Measurements from ENCODE around the gene SCNM1.

Gene SCNM1

DNA sequence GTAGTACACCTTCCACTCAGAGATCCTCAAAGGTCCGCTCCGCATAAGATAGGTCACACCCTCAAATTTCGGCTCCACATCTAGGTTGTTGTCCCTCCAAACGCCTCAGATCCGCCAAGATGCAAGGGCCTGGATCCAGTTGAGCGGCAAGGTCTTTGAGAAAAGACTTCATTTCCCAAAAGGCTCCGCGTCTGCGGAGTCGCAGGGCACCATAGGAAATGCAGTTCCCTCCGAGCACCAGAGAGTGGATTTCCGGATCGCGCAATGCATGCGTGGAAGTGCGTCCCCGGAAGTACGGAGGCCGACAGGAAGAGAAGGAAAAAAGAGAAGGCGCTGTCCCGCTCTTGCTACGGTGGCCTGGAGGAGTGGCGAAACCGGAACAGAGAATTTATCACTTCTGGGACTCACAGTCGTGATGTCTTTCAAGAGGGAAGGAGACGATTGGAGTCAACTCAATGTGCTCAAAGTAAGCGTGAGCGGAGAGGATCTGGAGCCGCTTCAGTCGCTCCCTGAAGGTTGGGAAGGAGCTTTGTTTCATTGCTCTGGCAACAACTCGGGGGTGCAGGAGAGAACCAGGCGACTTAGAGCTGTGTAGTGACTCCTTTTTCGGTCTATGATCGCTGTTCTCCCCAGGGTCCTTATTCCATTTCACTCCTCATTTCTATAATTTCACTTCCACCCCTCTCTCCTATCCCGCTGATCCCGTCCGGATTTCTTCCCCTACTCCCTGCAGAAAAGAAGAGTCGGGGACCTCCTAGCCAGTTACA lies at the start of gene SCNM1, which contains the start of gene LYSMD1:
Gene SCNM1, plus strand, starts transcription at position 407 of the 767 bp plus-strand sequence. Its CDS starts 9 bp downstream, at position 416.
Gene LYSMD1, minus strand, starts transcription at position 165 of the 767 bp plus-strand sequence. CDS start 644 bp downstream, outside the sequence.
- peak; percentile 85 for DNase-seq

DNA sequence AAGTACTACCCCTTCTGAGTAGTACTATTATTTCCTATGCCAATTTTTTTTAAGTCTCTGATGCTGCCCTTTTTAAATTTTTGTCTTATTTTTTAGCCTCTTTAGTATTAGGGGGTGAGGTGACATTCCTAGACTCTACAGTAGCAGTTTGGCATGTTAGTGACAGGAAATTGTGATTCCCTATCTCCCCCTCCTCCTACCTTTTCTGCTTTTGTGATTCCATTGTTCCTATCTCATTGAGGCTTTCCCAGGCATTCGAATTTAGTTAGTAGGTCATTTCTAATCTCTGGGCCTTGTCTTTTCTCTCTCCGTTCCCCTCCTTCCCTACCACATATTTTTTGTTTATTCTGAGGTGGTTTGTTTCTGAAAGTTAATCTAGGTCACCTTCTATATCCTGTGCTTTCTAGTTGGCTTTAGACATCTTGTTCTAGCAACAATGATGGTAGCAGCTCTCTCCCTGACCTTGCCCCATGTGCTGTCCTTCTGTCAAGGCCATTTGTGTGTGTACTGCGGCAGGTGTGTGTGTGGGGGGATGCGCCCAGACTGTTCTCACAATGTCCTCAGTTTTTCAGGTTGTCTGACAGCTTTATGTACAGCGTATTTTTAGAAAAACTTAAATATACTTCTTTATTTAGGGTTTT lies 41.1 kb upstream of the SCNM1 start:
- no peak for DNase-seq

GRCh38 chr1:151128800-151129199 lies 37.1 kb upstream of the SCNM1 start:
- no peak for DNase-seq

GRCh38 chr1:151130987-151131586 lies 34.9 kb upstream of the SCNM1 start:
- peak; percentile 22 for DNase-seq

- no peak for DNase-seq
Observed at GRCh38 chr1:151131701-151132334, 34.1 kb upstream of the SCNM1 start.

DNA sequence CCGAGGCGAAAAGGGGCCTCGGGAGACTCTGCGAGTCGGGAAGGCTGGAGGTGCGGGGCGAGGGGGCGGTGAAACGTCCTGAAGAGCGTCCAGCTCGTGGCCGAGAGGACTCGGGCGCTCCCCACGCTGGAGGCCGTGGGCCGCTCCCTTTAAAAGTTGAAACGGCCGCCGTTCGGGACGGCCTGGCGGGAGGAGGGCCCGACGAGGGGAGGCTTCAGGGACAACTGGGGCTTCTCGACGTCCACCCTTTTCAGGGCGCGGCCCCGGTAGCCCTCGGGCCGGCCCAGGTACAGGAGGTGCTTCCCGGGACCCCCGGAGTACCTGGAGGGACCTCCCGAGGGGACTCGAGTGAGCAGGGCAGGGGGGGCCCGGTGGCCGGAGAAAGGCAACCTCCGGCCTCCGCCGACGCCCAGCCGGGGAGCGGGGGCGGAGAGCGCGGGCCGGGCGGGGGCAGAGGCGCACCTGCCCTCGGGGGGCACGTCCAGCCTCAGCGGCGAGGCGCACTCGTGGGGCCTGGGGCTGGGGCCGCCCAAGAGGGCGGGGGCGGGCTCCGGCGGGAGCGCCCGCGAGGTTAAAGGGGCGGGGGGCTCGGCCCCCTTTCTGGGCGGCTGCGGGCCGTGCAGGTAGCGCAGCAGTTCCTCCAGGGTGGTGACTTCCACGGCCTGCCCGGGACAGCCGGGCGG lies 33.5 kb upstream of the SCNM1 start:
- DNase-seq, result no peak

DNA sequence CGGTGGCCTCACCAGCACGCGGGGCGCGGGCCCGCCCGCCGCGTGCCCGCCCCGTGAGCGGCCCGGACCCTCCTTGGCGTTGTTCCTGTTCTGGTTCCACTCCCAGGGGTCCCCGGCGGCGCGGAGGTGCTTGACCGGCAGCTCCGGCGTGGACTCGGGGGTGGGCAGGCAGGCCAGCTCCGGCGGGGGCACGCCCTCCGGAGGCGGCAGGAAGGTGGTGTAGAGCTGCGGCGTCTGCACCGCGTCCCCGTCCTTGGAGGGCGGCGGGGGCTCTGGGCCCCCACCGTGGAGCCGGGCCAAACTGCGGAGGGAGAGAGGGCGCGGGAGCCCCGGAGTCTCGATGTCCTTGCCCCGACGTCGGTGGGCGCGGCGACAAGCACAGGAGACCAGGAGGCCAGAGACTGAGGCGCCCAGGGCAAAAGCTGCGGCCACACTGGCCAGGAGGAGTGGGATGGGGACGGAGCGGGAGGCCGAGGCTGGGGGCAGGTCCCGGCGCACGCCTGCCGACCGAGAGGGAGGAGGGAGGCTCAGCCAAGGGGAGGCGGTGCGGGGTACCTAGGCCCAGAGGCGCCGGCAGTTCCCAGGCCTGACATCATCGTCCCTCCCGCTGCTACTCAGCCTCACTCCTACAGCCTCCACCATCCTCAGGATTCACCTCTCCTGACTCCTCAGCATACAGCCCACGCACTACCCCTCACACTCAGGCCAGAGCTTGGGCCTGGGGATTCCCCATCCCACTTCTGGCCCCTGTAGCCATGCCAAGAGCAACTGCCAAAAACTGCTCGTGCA lies 32.7 kb upstream of the SCNM1 start:
- no peak for DNase-seq

DNA sequence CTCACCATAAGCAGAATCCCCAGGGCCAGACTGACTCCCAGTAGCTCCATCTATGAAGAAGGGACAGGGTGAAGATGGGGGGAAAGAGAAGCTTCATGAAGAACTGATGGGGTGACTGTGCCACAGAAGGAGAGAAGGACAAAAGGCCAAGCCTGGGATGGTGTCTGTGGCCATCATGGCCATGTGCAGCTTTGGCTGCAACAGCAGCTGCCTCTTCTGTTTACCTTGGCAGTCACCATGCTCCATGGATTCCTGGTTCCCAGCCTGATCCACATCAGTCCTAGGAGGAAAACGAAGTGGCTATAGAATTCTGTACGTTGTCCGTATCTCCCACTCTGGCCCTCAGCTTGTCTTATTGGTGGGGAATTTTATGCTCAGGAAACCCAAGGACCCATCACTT lies 31.5 kb upstream of the SCNM1 start:
- no peak for DNase-seq

GRCh38 chr1:151134991-151135390 lies 31.0 kb upstream of the SCNM1 start:
- no peak for DNase-seq

- no peak for DNase-seq
Observed at GRCh38 chr1:151135433-151136385, 30.2 kb upstream of the SCNM1 start.

- DNase-seq, result no peak
Observed at GRCh38 chr1:151137789-151138188, 28.2 kb upstream of the SCNM1 start.

GRCh38 chr1:151142411-151143056 lies 23.4 kb upstream of the SCNM1 start:
- no peak for DNase-seq

DNA sequence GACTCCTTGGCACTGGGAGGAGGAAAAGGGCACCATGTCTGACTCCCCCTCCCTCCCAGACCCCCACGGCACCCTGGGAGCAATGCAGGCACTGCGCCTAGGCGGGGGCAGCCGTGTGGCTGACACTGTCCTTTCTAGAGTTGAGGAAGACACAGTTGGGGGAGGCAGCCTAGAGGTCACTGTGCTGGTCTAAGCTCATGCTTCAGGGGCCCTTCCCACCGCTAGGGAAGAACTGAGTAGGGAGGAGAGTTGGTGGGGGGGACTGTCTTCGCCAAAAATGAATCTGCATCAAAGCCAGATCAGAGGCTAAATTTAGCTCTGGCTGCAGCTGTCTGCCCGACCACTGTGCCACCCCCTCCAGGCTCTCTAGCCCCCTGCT lies 22.9 kb upstream of the SCNM1 start:
- no peak for DNase-seq

GRCh38 chr1:151143986-151144385 lies 22.0 kb upstream of the SCNM1 start:
- no peak for DNase-seq

DNA sequence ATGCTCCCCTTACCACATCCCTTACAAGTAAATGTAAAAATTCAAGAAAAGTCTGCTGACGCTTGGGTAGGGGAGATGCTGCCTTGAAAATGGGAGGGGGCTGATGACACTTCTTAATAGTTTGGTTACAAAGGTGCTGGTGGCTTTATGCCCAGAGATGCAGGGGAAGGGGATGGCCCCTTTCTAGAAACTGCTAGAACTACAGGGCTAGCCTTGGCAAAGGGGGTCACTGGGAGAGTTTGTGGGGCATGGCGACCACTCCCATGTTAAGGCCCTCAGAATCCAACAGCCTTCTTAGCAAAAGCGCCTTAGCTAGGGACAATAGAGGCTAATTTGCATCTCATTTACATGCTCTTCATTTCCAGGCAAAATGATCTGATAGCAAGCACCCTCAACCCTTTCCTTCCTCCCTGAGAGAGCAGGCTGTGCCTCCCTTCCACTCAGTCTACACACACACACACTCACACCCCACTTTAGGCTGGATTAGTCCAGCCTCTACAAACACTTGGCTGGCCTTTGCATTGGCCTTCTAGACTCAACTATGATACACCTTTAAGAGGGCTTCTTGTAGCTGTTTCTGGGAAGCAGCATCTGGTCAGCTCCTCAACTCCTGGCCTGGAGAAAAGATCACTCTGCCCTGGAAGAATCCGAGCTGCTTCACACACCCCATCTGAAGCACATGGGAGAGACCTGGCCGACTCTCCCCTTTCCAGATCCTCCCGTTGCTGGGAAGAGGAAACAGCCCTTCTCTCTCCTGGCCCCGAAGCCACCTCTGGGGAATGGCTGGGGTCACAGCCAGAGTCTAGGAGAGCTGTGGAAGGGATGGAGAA lies 21.3 kb upstream of the SCNM1 start:
- DNase-seq, result no peak

DNA sequence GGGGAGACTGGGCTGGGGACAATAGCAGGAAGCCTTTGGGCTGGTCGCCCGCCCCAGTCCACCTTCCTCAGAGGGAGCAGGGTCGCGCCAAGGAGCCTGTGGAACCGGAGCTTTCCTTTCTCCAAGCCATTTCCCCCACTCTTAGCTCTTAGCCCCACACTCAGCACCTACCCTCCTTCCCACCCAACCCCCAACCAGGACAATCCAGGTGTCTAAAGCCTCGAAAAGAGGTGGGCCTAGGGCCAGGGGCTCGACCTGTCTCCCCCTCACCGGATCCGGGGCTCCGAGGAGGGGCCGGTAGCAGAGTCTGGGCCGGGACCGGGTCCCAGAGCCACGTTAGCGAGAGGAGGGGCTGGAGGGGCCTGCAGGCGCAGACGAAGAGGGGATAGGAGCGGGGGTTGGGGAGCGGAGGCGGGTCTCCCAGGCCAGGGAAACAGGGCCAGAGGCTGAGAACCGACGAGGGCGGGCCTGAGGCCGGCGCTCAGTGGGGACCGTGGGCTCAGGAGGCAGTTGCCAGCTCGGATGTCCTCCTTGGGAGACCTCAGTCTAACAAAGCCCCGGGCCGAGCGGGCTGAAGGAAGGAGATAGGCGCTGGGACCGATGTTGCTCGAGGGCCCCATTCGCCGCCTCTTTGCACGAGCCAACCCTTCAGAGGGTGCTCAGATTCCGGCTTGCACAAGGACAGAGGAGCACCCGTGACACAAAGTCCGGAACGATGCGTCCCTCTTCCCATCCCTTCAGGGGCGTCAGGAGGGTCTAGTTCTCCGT lies 20.5 kb upstream of the SCNM1 start:
- no peak for DNase-seq

DNA sequence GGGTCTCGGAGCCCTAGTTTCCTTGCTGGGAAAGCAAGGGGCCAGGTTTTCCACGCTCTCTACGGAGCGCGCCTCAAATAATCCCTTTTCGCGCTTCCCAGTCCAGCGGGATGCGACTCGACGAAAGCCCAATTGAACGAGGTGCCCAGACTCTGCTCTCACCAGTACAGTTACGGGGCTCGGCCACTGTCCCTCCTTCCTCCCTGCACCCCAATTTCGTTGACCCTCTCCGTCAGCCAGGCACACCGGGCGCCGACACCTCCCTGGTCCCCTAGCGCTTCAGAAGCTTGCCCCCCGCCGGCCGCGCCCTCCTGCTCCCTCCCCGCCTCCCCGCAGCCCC lies 19.9 kb upstream of the SCNM1 start:
- no peak for DNase-seq

GRCh38 chr1:151146412-151147131 lies 19.4 kb upstream of the SCNM1 start, which contains the start of gene SEMA6C:
TSS of gene SEMA6C (minus strand) at chr1:151146631. CDS start at chr1:151142621, 4,010 bp downstream.
- DNase-seq, result peak; percentile 73
